ENCODE results near the gene SMG6. TPM values are rescaled to one million over a fixed set of nuclear protein-coding genes. Genes with fewer than 3 reads are reported as not detected.

The SMG6 gene
- total RNA-seq, 4 donors from 2014 or later, result 13.3 to 74.9 (median 41.6) TPM

DNA sequence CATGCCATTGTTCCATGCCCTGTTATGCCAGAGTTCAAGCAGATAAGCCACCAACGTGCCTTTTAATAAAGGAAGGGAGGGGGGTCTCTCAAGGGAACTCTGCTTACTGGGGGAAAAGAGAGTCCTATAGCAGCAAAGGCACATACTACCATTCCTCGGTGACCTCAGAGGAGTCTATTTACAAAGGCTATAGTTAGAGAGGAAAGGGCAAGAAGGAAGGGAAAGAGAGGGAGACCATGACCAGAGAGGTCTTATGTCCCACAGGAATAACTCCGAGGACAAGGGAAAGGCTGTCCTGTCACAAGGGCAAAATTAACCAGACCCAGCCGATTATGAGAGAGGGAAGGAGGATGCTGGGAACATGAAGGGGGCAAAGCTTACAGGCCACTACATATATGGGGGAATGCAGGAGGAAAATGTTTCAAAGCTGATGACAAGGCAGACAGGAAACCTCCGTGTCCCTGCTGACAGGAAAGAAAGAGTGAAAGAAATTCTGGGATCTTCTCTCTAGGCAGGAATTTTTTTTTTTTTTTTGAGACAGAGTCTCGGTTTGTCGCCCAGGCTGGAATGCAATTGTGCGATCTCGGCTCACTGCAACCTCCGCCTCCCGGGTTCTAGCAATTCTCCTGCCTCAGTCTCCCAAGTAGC lies 197.2 kb downstream of the SMG6 start:
- H3K4me1 ChIP-seq, result no peaks in the 10 kb centered on the region
- H3K4me3 ChIP-seq, result no peak overlapping the region
- H3K27ac ChIP-seq, result peak overlapping the region in 1 of 2 donors; percentile 35
- TF ChIP-seq POLR2A (IDR thresholded peaks at IDR 0.05), result no peak
- TF ChIP-seq, protein P1, sequence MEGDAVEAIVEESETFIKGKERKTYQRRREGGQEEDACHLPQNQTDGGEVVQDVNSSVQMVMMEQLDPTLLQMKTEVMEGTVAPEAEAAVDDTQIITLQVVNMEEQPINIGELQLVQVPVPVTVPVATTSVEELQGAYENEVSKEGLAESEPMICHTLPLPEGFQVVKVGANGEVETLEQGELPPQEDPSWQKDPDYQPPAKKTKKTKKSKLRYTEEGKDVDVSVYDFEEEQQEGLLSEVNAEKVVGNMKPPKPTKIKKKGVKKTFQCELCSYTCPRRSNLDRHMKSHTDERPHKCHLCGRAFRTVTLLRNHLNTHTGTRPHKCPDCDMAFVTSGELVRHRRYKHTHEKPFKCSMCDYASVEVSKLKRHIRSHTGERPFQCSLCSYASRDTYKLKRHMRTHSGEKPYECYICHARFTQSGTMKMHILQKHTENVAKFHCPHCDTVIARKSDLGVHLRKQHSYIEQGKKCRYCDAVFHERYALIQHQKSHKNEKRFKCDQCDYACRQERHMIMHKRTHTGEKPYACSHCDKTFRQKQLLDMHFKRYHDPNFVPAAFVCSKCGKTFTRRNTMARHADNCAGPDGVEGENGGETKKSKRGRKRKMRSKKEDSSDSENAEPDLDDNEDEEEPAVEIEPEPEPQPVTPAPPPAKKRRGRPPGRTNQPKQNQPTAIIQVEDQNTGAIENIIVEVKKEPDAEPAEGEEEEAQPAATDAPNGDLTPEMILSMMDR (IDR thresholded peaks at IDR 0.05), result no peak
- DNase-seq, result no peak
- no peaks in the 10 kb centered on the region for H3K9me3 ChIP-seq
- H3K36me3 ChIP-seq, result no peaks in the 10 kb centered on the region
- H3K27me3 ChIP-seq, result no peaks in the 10 kb centered on the region
- intact Hi-C loops (cut with DNase I; ENCODE audit: low total_unique reads), result no loop called here

DNA sequence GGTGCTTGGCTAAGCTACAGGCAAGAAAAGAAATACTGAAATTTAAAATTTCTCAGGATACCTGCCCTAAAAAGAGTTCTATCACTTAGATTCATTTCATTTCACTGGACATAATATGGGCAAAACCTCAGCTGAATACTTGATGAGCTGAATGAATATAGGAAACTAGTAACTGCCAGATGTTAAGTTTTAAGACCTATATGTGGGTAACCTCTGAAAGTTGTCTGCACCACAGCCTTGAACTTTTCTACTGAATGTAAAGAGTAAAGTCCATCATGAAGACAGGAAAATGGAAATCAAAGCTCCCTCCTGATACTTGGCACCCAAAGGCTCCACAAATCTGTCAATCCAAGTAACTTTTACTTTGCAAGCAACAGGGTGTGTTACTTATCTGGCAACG lies 197.9 kb downstream of the SMG6 start:
- intact Hi-C loops (cut with DNase I; ENCODE audit: low total_unique reads), result no loop called here
- TF ChIP-seq, protein P1 (IDR thresholded peaks at IDR 0.05), result no peak
- TF ChIP-seq POLR2A (IDR thresholded peaks at IDR 0.05), result no peak
- Histone ChIP-seq H3K9me3 (no peaks in the 10 kb centered on the region), H3K27me3 (no peaks in the 10 kb centered on the region), H3K4me1 (no peaks in the 10 kb centered on the region), H3K4me3 (no peak overlapping the region), H3K27ac (peak overlapping the region in 1 of 2 donors; percentile 35), H3K36me3 (no peaks in the 10 kb centered on the region)
- no peak for DNase-seq

DNA sequence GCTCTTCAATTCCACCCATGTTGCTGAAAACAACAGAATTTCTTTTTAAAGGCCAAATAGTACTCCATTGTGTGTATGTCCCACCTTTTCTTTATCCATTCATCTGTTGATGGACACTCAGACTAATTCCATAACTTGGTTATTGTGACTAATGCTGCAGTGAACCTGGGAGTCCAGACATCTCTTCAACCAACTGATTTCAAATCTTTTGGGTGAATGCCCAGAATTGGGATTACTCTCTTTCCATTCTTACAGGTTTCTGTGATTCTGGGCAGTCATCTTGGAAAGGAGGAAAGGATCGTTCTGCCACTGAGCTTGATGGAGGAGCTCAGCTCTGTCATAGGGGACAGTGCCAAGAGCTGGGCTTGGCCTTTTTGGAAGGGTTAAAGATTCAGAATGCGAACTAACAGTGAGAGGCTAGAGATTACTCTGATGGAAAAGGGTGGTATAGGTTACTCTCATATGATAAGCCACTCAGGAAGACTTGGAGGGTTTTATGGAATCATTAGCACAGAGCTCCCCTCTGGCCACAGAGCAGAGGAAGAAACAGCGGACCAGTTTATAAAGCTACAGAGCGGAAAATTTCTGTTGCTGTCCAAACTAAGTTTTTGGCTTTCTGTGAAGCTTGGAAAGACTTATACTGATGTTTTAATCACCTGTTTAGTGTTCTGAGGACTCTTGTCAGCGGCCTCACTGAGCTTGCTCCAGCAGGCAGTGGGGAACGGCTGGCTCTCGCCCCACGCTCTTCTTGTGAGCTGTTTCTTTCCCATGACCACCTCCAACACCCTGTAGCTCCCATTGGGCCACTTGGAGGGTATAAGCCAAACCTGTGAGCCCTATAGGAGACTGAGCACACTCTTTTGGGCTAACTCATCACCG lies 200.4 kb downstream of the SMG6 start:
- intact Hi-C loops (cut with DNase I; ENCODE audit: low total_unique reads), result no loop called here

DNA sequence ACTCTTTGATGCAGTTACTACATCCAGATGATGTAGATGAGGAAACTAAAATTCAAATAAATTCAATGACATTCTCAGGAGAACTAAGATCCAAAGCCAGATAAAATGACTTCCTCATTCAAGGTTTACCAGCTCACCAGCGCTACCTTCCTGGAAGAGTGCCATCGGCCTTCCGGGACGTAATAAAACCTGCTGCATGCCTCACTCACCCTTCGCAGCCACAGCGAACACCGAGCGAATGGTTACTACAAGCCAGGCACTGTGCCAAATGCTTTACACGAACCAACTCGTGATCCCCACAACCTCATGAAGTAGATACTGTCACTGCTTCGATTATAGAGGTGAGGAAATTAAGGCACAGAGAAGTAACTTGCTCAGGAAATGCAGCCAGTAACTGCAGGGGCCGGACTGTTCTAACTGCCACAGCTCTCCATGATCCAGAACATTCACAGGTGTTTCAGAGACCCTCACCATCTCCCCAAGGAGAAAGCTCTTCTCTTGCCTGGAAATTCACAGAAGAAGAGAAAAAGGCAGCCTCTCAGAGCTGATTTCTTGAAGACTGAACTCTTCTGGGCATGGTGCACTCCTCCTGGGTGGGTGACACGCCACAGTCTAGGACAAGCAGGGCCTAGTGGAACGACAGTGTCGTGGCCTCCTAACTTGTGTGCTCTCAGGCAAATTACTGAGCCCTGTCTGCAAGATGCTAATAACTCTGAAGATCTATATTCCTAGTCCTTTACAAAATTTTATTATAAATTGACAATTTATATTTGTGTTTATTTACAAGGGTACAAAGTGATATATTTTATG lies 201.9 kb downstream of the SMG6 start:
- no peaks in the 10 kb centered on the region for H3K27me3 ChIP-seq
- peak overlapping the region in 1 of 2 donors; percentile 38 for H3K27ac ChIP-seq
- H3K4me3 ChIP-seq, result no peak overlapping the region
- intact Hi-C loops (cut with DNase I; ENCODE audit: low total_unique reads), result no loop called here
- peak; percentile 48 to 70 for DNase-seq
- H3K9me3 ChIP-seq, result no peaks in the 10 kb centered on the region
- H3K4me1 ChIP-seq, result no peaks in the 10 kb centered on the region
- TF ChIP-seq POLR2A (IDR thresholded peaks at IDR 0.05), result no peak
- TF ChIP-seq, protein P1 (IDR thresholded peaks at IDR 0.05), result no peak
- no peaks in the 10 kb centered on the region for H3K36me3 ChIP-seq

More for the DNA sequence above, 200.4 kb downstream of the SMG6 start:
- TF ChIP-seq, protein P1 (IDR thresholded peaks at IDR 0.05), result no peak
- TF ChIP-seq POLR2A (IDR thresholded peaks at IDR 0.05), result no peak
- no peak for DNase-seq
- Histone ChIP-seq H3K9me3 (no peaks in the 10 kb centered on the region), H3K27me3 (no peaks in the 10 kb centered on the region), H3K36me3 (no peaks in the 10 kb centered on the region), H3K27ac (peak overlapping the region; percentile 51 to 63), H3K4me3 (no peak overlapping the region), H3K4me1 (no peaks in the 10 kb centered on the region)

Data from uterus (tissue), 4 donors.